Measurements from ENCODE around the gene LNX2.

- no peak for TF ChIP-seq CTCF (IDR thresholded peaks at IDR 0.05; ENCODE audit: insufficient read depth, low read length, poor library complexity, severe bottlenecking)
- TF ChIP-seq EZH2phosphoT487 (conservative IDR thresholded peaks at IDR 0.05; ENCODE audit: low read length), result no peak
Measured at GRCh38 chr13:27500806-27501534, 119.4 kb downstream of the LNX2 start.
